K562 (cell line): ENCODE results near the gene SGPL1.

Experiments used
- BHLHE40 ChIP-seq: IDR thresholded peaks from 2 replicates; pipeline ENCODE4 v1.6.1; 2011; ENCODE audit warnings: low read length, improper control_type of control experiment
- CTCF ChIP-seq, 3 experiments: IDR thresholded peaks in 2 of 3; conservative IDR thresholded peaks in 1 of 3; 2 replicates each; pipeline ENCODE4 v1.5.1; 2011 to 2012; ENCODE audit warnings: low read length in 3 of 3, mild to moderate bottlenecking in 3 of 3, control low read depth in 2 of 3, improper control_type of control experiment in 1 of 3, inconsistent platforms in 1 of 3, low read depth in 1 of 3, mixed read lengths in 1 of 3, moderate library complexity in 1 of 3; ENCODE audit not compliant: insufficient read depth in 2 of 3
- EP300 ChIP-seq: IDR thresholded peaks from 2 replicates; pipeline ENCODE4 v1.6.1; 2012; ENCODE audit warnings: low read length, improper control_type of control experiment
- FOXA1 ChIP-seq: fragments of 450-650 bp; IDR thresholded peaks from 2 replicates; pipeline ENCODE4 v1.6.1; 2016; ENCODE audit warnings: mild to moderate bottlenecking, borderline replicate concordance
- GABPB1 ChIP-seq: sonication (generic); formaldehyde crosslinking; IDR thresholded peaks from 2 replicates; pipeline ENCODE4 v1.8.0; 2022; ENCODE audit warnings: mild to moderate bottlenecking, missing genetic modification reagents
- KAT2B ChIP-seq: IDR thresholded peaks from one replicate; pipeline ENCODE4 v1.6.1; 2012; ENCODE audit warnings: low read depth, mild to moderate bottlenecking, control low read depth, inconsistent platforms, low read length, moderate library complexity
- MBD2 ChIP-seq: sonication (generic); IDR thresholded peaks from 2 replicates; pipeline ENCODE4 v1.6.1; 2016; ENCODE audit warnings: low read depth, borderline replicate concordance
- MEF2D ChIP-seq: conservative IDR thresholded peaks from 2 replicates; pipeline ENCODE4 v1.6.1; 2016; ENCODE audit warnings: low read depth, missing genetic modification characterization, missing compliant biosample characterization
- RNF2 ChIP-seq: sonication (generic); IDR thresholded peaks from 2 replicates; pipeline ENCODE4 v1.6.1; 2016
- TAF1 ChIP-seq: IDR thresholded peaks from 2 replicates; pipeline ENCODE4 v1.6.1; 2011; ENCODE audit warnings: mild to moderate bottlenecking, low read length, moderate library complexity; ENCODE audit not compliant: insufficient read depth, control insufficient read depth, severe bottlenecking; ENCODE audit errors: extremely low read depth
- TF ChIP-seq, protein P1 (sequence below): sonication (generic); formaldehyde crosslinking; IDR thresholded peaks from 2 replicates; pipeline ENCODE4 v1.8.0; 2022; ENCODE audit warnings: mild to moderate bottlenecking, missing genetic modification reagents, borderline replicate concordance

DNA sequence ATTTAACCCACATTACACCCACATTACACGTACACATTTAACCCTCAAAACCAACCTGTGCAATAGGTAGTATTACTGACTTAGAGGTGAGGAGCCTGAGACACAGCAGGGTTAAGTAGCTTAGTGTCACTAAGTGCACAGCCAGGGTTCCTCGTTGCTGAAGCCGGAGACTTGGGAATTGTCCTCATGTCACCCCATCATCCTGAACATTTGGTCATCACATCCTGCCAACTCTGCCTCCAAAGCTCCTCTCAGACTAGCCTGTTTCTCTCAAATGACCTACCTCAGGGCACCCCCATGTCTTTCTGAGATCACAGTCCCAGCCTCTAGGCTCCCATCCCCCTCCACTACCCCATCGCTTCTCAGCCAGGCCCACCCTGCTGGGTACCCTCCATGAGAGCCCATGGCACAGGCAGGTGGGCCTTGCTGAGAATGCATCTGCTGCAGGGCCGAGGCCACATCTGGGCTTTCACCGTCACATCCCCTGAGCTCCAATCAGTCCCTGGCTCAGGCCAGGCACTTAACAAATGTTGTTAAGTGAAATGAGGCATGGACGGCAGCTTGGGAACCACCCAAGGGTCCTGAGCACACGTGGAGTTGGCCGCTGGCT, 93.7 kb downstream of the SGPL1 start:
- TF ChIP-seq CTCF (IDR thresholded peaks at IDR 0.05 in 2 of 3, conservative IDR thresholded peaks at IDR 0.05 in 1 of 3; ENCODE audit: insufficient read depth in 2 of 3, low read depth in 1 of 3, low read length in 3 of 3): no peak
- TF ChIP-seq EP300: no peak
- no peak for TF ChIP-seq RNF2
- TF ChIP-seq TAF1: no peak
- TF ChIP-seq MEF2D (tag): no peak
- no peak for TF ChIP-seq GABPB1 (CRISPR knock-in tag)
- TF ChIP-seq, protein P1, sequence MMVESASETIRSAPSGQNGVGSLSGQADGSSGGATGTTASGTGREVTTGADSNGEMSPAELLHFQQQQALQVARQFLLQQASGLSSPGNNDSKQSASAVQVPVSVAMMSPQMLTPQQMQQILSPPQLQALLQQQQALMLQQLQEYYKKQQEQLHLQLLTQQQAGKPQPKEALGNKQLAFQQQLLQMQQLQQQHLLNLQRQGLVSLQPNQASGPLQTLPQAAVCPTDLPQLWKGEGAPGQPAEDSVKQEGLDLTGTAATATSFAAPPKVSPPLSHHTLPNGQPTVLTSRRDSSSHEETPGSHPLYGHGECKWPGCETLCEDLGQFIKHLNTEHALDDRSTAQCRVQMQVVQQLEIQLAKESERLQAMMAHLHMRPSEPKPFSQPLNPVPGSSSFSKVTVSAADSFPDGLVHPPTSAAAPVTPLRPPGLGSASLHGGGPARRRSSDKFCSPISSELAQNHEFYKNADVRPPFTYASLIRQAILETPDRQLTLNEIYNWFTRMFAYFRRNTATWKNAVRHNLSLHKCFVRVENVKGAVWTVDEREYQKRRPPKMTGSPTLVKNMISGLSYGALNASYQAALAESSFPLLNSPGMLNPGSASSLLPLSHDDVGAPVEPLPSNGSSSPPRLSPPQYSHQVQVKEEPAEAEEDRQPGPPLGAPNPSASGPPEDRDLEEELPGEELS (CRISPR knock-in tag): no peak
- no peak for TF ChIP-seq KAT2B
- TF ChIP-seq FOXA1: no peak
- no peak for TF ChIP-seq MBD2
- no peak for TF ChIP-seq BHLHE40
